GM21723 (cell line): ENCODE data around the gene JAML.
"Not testable (repeated sequence)": the region's sequence is repeated elsewhere in the genome, so short reads cannot be mapped to it uniquely, and the experiment has no call there.

ENCODE experiments used
- ATAC-seq: cut with Tn5 transposase; IDR thresholded peaks from one replicate; pipeline ENCODE4 v1.9.1; 2021; ENCODE audit warnings: mild to moderate bottlenecking, moderate library complexity; ENCODE audit not compliant: unreplicated experiment

JAML gene

DNA sequence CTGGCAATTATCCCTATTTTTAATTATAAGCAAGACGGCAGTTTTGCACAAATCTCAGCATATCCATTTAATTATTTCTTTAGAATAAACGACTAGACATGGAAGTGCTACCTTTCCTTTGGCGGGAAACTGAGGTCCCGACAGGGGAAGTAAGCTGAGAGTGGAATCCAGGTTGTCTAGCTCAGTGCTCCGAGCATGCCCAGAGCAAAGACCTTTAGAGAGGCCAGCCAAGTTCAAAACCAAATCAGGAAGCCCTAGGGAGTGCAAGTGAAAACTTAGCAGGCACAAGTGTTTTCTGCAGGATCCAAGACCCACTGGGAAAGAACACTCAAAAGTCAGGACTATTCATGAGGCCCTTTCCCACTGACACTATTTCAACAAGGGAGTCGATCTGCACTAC, 25.7 kb downstream of the JAML start:
- ATAC-seq: no peak

DNA sequence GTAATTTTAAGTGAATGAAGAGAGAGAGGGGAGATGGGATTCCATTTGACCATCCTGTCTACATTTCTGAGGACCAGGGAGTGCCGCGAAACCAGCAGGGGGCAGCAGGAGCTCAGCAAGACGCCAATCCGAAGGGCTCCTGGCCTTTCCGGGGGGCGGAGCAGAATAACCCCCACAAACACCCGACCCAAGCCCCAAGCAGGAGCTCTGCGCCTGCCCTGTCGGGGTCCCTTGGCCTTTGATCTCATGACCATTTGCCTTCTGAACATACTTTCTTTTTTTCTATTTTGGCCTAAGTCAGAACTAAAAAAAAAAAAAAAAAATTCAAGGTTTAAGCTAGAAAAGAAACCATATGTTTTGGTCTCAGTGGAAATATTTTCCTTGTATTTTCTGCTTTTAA, 26.4 kb downstream of the JAML start:
- ATAC-seq: no peak

DNA sequence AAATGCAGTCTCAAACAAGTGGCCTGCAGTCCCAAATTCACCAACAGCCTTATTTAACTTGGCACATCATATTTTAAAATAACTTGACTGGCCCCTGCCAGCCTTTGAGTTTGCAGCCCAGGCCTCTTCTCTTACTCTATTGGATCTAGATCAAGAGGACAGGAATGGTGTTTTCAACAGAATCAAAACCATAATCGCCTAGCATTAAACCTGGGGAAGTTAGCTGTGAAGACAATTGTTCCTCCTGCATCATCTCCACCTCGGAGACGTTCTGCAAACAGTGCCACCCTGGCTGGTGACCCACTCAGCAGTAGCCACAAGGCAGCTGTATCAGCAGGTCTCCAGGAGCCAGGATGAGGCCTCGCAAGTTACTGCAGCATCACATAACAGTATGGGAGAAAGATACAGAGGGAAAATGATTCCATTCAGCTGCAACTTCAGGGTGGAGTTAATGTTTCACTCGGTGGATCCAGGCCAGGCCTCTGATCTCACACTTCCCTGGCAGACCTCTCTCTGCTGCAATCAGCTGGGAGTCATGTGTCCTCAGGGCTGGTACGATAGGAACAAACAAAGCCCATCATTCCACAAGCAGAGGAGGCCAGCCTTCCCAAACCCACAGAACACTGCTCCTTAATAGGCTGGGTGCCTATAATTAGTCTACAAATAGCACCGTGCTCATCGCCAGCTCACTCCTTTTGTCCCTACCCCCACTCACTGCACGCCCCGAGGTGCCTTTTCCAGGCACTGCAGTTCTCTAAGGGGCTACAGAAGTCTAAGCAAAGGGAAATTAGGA, 29.8 kb downstream of the JAML start:
- ATAC-seq: no peak

DNA sequence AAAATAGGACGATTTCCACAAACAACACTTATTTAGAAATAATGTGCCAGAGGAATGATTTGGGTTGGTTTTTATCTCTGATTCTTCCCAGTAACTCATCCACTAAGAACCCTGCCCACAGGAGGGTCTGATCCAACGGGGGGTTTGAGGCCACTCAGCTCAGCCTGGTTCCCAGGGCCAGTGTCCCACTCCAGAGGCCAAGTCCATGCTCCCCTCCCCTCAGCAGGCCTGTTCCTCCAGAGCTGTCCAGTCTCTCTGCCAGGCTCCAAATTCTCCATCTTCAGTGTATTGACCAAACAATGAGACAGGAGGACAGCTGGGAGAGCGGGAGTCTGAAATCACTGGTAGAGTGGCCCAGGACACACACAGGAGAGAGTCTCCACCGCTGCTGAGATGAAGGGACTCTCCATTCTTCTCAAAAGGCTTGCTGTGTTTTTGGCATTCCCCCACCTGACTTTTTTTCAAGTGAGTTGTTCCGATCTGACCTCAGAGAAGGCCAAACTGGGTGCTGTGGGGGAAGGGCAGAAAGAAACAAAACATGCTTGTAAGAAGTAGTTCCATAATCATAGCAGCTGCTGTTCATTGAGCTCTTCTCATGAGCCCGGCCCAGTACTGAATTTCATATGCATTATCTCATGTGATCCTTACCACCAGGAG, 30.8 kb downstream of the JAML start:
- no peak for ATAC-seq

DNA sequence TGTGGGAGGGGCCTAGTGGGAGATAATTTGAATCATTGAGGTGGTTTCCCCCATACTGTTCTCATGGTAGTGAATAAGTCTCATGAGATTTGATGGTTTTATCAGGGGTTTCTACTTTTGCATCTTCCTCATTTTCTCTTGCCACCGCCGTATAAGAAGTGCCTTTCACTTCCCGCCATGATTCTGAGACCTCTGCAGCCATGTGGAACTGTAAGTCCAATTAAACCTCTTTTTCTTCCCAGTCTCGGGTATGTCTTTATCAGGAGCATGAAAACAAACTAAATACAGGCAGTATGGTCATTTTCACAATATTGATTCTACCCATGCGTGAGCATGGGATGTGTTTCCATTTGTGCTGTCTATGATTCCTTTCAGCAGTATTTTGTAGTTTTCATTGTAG, 32.0 kb downstream of the JAML start:
- ATAC-seq: not testable (repeated sequence)

DNA sequence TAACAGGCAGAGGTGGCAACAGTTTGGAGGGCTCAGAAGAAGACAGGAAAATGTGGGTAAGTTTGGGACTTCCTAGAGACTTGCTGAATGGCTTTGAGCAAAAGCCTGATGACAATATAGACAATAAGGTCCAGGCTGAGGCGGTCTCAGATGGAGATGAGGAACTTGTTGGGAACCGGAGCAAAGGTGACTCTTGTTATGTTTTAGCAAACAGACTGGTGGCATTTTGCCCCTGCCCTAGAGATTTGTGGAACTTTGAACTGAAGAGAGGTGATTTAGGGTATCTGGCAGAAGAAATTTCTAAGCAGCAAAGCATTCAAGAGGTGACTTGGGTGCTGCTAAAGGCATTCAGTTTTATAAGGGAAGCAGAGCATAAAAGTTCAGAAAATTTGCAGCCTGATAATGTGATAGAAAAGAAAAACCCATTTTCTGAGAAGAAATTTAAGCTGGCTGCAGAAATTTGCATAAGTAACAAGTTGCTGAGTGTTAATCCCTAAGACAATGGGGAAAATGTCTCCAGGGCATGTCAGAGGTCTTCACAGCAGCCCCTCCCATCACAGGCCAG, 33.8 kb downstream of the JAML start:
- ATAC-seq: not testable (repeated sequence)

DNA sequence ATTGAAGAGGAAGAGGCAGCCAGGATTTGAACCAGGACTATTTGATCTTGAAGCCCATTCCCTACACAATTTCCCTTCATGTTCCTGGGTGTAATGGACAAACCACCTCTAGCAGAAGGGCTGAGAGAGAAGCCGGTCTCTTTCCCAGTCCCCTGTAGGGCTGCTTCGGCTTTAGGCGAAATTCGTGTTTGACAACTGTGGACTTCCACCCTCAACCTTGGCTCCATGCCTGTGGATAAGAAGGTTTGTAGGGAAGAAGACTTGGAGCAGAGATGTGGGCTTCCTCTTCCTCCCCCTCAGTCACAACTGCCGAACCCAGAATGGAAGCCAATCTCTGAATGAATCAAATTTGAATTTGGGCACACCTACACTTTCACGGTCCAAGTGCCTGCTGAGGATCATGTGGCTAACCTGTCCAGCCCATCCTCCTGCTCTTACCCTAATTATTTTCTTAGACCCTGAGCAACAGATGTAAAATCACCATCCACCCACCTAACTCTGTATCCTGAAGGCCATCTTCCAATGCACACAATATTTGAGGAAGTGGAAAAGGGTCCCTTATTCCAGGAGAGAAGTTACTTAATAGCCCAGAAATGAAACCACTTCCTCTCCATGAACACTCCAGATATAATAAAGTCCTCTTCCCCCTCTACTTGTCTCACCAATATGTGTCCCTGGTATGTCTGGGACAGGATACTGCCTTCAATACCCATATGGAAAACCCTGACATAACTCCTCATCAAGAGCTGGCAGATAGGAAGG, 38.3 kb downstream of the JAML start:
- ATAC-seq: no peak

DNA sequence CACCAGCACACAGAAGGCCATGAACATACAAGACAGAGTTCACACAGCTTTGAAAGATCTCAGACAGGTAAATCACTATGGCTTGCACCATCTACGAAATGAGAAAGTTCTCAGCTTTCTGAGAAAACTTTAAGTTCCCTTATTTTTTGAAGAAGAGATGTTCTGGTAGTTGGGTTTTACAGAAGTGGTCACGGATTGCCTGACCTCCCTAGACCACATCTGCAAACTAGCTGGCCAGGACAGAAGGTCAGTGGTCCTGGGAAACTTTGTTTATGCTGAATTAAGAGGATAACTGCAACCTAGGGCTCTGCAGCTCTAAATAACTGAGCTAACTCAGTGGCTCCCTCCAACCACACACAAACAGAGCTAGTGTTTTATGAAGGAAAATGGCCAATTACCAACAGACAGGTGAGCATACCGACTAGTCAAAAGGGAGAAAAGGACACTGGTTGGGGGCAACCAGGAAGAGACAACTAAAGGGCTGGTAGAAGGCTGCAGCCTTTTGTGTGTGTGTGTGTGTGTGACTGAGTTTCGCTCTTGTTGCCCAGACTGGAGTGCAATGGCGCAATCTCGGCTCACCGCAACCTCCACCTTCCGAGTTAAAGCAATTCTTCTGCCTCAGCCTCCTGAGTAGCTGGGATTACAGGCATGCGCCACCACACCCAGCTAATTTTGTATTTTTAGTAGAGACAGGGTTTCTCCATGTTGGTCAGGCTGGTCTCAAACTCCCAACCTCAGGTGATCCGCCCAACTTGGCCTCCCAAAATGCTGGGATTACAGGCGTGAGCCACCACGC, 39.8 kb downstream of the JAML start:
- ATAC-seq: no peak

DNA sequence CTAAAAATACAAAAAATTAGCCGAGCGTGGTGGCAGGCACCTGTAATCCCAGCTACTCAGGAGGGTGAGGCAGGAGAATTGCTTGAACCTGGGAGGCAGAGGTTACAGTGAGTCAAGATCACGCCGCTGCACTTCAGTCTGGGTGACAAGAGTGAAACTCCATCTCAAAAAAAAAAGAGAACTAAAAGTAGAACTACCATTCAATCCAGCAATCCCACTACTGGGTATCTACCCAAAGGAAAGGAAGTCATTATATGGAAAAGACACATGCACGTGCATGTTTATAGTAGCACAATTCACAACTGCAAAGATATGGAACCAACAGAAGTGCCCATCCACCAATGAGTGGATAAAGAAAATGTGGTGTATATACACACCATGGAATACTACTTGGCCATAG, 41.1 kb downstream of the JAML start:
- not testable (repeated sequence) for ATAC-seq

DNA sequence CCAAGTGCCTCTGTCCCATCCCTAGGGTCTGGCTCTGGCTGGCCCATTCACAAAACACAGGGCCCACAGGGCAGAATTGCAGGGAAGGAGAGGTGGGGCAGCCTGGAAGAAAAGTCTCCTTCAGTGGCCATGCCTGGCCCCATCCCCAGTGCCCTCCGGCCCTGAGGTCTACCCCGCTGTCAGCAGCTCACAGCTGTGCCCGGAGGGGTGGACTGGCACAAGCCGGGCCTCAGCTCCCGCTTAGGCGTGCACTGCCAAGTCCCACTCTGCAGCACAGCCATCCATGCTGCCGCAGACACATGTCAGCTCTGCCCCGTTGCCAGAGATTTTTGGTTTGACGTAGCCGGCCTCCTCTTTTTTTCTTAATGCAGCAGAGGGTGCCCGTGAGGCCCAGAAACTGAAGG, 44.5 kb downstream of the JAML start:
- ATAC-seq: no peak

DNA sequence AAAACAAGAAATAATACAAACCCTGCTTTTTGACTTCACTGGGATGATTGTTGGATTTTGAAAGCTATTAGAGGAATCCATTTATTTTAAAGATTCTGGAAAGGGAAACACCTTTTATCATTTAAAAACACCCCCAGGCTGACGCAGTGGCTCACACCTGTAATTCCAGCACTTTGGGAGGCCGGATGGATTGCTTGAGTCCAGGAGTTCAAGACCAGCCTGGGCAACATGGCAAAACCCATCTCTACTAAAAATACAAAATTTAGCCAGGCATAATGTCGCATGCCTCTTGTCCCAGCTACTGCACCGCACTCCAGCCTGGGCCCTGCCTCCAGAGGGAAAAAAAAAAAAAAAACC, 48.1 kb downstream of the JAML start:
- ATAC-seq: no peak

DNA sequence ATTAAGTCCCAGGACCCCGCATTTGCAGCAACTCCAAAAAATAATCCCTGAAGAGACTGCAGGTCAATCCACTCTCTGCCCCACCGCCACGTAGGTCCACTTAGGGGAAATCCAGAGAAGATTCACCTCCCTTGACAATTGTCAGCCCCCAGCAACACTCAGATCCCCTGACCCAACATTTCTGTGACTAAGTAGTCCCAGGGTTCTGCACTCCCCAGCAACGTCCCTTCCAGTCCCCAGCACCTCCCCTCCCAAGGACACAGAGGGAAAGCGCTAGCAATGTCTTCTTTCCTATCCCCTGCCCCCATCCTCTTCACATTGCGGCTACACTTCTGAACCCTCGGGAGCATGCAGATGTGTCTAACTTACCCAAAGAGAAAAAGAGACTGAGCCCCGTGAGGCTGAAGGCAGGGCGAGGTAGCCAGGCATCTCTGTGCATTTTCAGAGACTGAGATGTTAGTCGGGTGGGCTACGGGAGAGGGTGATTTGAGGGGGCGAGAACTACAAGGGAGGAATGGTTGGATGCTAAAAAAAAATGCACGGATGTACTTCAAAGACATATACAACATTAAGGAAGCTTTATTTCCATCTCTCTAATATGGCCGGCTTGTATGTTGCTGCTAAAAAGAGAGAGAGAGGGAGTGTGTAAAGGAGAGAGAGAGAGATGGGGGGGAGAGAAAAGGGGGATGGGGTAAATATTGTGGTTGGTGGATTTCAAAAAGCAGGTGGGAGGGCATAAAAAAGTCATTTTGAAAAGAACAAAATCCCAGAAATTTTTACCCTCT, 48.6 kb downstream of the JAML start, which contains the start of gene SCN2B:
Gene SCN2B, minus strand, starts transcription at position 647 of the 785 bp plus-strand sequence. Its CDS starts 208 bp downstream, at position 439.
- ATAC-seq: no peak

DNA sequence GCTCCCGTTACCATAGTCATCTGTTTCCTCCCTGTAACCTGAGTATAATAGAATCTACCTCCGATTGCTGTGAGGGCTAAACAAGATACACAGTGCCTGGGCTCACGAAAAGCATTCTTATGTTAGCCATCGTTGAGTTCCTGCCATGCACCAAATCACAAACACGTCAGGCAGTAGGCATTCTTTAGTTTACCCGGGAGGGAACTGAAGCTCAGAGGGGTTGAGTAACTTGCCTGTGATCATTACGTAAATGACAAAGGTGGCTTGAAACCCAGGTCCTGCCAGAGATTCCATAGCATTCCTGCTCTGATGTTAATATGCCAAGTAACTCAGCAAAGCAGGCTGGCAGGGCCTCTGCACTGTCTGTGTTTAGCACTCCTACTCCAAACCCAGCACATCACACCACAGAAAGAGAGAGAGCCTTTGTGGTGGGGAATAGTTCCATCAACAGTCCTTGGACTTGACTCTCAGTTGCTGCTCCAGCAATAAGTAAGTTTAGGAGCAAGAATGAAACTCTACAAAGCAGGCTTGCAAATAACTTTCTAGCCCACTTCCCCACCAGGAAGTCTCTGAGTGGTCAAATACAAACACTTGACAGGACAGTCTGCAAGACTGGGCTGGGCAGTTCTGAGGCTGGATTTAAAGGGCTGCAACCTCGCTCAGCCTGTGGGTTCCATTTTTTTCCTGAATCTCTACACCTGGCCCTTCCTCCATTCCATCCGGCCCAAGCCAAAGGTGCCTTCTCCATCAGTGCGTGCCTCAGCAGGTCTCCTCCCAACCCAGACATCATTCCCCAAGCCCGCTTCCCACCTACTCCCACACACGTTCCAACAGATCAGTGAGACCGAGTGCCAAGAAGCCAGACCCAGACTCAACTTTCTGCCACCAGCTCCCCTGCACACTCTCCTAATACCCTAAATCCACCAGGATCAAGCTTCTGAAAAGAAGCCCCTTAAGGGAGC, 49.5 kb downstream of the JAML start:
- ATAC-seq: no peak

DNA sequence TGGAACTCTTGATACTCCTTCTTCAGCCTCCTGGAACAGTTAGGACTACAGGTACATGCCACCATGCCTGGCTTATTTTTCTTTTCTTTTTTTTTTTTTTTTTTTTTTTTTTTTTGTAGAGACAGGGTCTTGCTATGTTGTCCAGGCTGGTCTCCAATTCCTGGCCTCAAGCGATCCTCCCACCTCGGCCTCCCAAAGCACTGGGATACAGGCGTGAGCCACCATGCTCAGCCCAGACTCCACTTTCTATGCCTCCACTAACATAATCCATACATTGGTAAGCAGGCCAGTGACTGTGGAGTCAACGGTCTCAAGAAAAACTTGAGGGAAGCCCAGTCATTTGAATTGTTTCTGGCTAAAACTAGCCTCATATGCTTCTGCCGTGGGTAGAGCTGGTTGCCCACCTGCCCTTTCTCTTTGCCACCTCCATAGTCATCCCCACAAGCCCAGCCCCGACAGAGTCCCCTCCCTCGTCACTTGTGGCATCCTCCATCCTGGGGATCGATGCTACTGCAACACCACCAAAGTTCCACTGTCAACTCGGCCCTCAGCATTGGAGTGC, 50.7 kb downstream of the JAML start:
- no peak for ATAC-seq

DNA sequence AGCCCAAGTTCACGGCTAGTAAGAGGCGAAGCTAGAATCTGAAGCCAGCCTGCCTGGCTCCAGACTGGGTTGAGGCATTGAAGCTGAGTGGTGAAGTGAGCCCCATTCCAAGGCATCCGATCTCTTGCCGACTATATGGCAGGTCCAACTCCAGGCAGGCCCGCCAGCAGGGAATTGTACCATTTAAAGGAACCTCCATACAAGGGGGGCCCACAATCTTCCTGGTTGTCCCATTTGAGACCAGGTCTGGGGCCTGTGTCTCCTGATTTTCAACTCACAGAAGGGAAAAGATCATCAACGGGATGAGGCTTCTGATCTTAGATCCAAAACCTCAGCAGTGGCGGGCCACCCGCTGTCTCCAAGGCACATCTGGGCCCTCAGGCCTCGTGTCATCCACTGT, 52.5 kb downstream of the JAML start:
- no peak for ATAC-seq

DNA sequence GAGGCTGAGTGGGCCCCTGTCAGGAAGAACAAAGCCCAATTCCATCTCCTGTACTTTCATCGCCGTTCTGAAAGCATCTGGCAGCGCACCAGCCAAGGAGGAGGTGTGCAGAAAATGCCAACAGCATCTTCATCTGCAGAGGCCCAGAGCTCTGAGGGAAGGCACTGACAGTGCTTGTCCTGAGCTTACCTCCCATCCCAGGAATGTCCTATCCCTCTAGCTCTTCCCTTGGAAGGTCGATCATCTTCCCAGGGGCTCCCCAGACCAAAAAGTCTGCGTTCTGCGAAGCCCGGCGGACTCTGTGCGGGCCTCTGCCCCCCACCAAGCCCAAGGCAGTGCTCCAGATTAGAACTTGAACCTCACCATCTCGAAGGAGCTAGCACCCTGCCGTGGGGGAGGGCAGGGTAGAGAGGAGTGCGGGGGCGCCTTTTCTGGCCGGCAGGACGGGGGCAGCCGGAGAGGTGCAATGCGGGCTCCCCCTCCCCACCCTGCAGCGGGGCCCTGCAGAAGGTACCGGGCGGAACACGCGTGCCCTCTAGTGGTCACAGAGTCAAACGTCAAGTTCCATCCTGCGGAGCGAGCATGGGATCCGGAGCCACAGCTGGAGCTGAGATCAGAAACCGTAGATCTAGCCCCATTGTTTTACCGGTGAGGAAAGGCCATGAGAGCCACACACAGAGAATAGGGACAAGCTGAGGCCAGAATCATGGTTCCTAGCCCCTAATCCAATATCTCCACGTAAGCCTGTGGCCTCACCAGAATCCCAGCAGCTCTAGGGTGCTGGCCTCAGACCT, 53.3 kb downstream of the JAML start:
- ATAC-seq: no peak

DNA sequence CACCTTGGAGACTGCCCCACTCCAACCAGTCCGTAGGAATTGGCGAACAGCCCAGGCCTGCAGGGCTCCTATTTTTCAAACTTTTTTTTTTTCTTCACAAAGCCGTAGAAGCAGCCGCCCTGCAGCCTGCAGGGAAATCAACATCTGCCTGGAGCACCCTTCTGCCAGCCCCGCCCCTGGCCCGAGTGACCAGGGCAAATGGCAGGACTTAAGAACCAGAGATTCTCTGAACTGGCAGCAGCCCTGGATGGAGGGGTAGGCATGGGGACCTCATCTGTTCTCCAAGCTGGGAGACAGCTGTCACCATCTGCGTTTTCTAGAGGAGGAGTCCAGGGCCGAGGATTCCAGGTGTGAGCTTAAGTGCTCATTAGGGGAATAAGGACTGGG, 53.9 kb downstream of the JAML start:
- ATAC-seq: no peak

DNA sequence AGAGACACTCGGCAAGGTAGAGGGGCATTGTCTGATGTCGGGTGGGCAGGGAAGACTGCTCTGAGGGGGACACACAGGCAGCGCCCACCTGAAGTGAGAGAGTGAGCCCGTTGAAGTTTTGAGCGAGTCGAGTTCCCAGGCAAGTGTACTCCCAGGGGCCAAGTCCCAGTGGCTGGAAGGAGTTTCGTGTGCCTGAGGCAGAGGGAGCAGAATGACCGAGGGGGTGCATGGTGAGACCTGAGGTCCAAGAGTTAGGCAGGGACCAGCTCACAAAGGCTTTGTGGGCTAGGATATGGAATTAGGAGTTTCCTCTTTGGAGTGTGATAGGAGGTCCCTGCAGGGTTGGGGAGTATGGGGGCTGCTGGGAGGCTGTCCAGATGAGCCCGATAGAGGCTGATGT, 54.6 kb downstream of the JAML start:
- ATAC-seq: no peak
